Measurements from ENCODE around the gene IPO4. TPM values are rescaled to one million over a fixed set of nuclear protein-coding genes. Genes with fewer than 3 reads are reported as not detected.
A peak's percentile ranks its signal among the peaks of the same experiment; 100 is the strongest.

Gene IPO4
- total and polyA plus RNA-seq, 2 of the 13 experiments (the other 11 are each of a cell fraction or from before 2014, with no cell fraction given), result 39.0 to 179 TPM

GRCh38 chr14:24212924-24213865, 24.6 kb upstream of the IPO4 start, which contains the start of gene CHMP4A (continued):
- peak; percentile 39; the same call in 1 of the 2 replicates for TF ChIP-seq HNF1A (IDR thresholded peaks at IDR 0.05; ENCODE audit: low read depth)
- peak; percentile 88 for TF ChIP-seq HNF1A (CRISPR knock-in tag; IDR thresholded peaks at IDR 0.05; ENCODE audit: borderline replicate concordance)
- peak; percentile 22; the same call in 1 of the 2 replicates for TF ChIP-seq ZNF205 (CRISPR knock-in tag; IDR thresholded peaks at IDR 0.05)
- peak; percentile 95 for TF ChIP-seq ZNF275 (CRISPR knock-in tag; IDR thresholded peaks at IDR 0.05; ENCODE audit: borderline replicate concordance)
- TF ChIP-seq SAFB2 (CRISPR knock-in tag; IDR thresholded peaks at IDR 0.05; ENCODE audit: borderline replicate concordance, low read depth), result peak; percentile 98
- peak; percentile 78; the same call in 1 of the 2 replicates for TF ChIP-seq SKIL (CRISPR knock-in tag; IDR thresholded peaks at IDR 0.05; ENCODE audit: borderline replicate concordance)
- TF ChIP-seq ARID3A (IDR thresholded peaks at IDR 0.05; ENCODE audit: low read depth, low read length), result no peak; the same call in 1 of the 2 replicates
- TF ChIP-seq ZNF382 (CRISPR knock-in tag; IDR thresholded peaks at IDR 0.05; ENCODE audit: borderline replicate concordance), result no peak
- peak; percentile 90; the same call in 1 of the 2 replicates for TF ChIP-seq ZSCAN25 (CRISPR knock-in tag; IDR thresholded peaks at IDR 0.05)
- TF ChIP-seq ASH2L (IDR thresholded peaks at IDR 0.05; ENCODE audit: insufficient read length, low read depth, low read length), result peak; percentile 98
- no peak for TF ChIP-seq HMGA1 (CRISPR knock-in tag; conservative IDR thresholded peaks at IDR 0.05)
- peak; percentile 95 for TF ChIP-seq TFDP1 (CRISPR knock-in tag; IDR thresholded peaks at IDR 0.05; ENCODE audit: borderline replicate concordance)
- peak; percentile 100 for TF ChIP-seq ELF1 (CRISPR knock-in tag; IDR thresholded peaks at IDR 0.05)
- peak; percentile 97 for TF ChIP-seq MED13 (CRISPR knock-in tag; IDR thresholded peaks at IDR 0.05)
- no peak; the same call in none of the 2 replicates for TF ChIP-seq ZNF451 (CRISPR knock-in tag; IDR thresholded peaks at IDR 0.05)
- TF ChIP-seq ZMYM2 (CRISPR knock-in tag; IDR thresholded peaks at IDR 0.05), result no peak
- peak; percentile 29; the same call in 1 of the 2 replicates for TF ChIP-seq RARA (CRISPR knock-in tag; IDR thresholded peaks at IDR 0.05)

Measured in HepG2 (cell line).